Left ventricle myocardium inferior (tissue), 1 donor: ENCODE measurements around the gene DMAC2L. TPM values are rescaled to one million over a fixed set of nuclear protein-coding genes. Genes with fewer than 3 reads are reported as not detected.
"Not testable (repeated sequence)": the region's sequence is repeated elsewhere in the genome, so short reads cannot be mapped to it uniquely, and the experiment has no call there.

Experiments
- DNase-seq: peaks from one replicate; pipeline ENCODE4 v3.0.0-alpha.2; 2020
- H3K27ac ChIP-seq: fragments of 200-600 bp; replicated peaks from 2 replicates; pipeline ENCODE4 v1.8.0; 2021
- H3K27me3 ChIP-seq: fragments of 200-600 bp; 2 replicates; pipeline ENCODE4 v1.8.0; 2021; ENCODE audit warnings: low read depth
- H3K36me3 ChIP-seq: fragments of 200-600 bp; 2 replicates; pipeline ENCODE4 v1.8.0; 2021
- H3K4me1 ChIP-seq: fragments of 200-600 bp; 2 replicates; pipeline ENCODE4 v1.8.0; 2021
- H3K4me3 ChIP-seq: fragments of 200-600 bp; 2 replicates; pipeline ENCODE4 v1.8.0; 2021; ENCODE audit warnings: mild to moderate bottlenecking, moderate library complexity
- H3K9me3 ChIP-seq: fragments of 200-600 bp; replicated peaks from 2 replicates; pipeline ENCODE4 v1.8.0; 2021
- intact Hi-C: fragments of 100-400 bp; cut with micrococcal nuclease; formaldehyde crosslinking; loops from one replicate; pipeline ENCODE4 v1.11.0; 2022
- total RNA-seq: library from RNA; stranded (reverse); fragmentation: NEBNext Ultra II Directional; extraction: Animal tissue kit (Norgen Biotek cat#: 25700); gene quantifications from one replicate; pipeline ENCODE4 v1.2.1, GENCODE V29; 2021
- TF ChIP-seq, protein P1 (sequence below): fragments of 200-600 bp; IDR thresholded peaks from 2 replicates; pipeline ENCODE4 v1.8.0; 2021; ENCODE audit warnings: antibody characterized with exemption, mild to moderate bottlenecking, borderline replicate concordance
- donor health status: DM: no; HTN: yes; CAD: no; lungs with severe emphysema.

The DMAC2L gene
- total RNA-seq, 1 donor from 2014 or later: 28.3 TPM

DNA sequence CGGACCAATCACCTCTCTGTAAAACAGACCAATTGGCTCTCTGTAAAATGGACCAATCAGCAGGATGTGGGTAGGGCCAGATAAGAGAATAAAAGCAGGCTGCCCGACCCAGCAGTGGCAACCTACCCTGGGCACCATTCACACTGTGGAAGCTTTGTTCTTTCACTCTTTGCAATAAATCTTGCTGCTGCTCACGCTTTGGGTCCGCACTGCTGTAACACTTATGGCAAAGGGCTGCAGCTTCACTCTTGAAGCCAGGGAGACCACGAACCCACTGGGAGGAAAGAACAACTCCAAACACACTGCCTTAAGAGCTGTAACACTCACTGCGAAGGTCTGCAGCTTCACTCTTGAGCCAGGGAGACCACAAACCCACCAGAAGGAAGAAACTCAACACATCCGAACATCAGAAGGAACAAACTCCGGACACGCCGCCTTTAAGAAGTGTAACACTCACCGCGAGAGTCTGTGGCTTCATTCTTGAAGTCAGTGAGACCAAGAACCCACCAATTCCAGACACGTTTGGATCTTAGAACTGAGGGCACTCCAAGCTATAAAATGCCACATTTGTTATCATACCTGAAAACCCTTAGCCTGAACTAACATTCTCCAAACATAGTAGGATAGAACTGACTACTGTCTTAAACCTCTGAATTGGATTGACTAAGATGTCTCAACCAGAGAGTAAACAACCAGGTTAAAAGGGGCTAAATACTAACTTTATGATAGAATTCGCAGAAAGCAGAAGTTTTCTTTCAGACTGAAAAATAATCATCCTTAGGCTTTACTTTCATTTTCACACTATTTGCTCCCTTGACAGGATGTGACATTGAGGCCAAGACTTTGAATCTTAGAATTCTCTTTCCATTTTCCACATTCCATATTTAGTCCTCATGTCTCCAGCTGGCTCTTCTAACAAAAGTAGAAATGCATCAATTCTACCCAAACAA, 50.9 kb downstream of the DMAC2L start:
- no peaks in the 10 kb centered on the region for H3K9me3 ChIP-seq
- intact Hi-C loops: no loop called here
- peaks cover 3% of the 10 kb centered on the region for H3K36me3 ChIP-seq
- H3K27me3 ChIP-seq: no peaks in the 10 kb centered on the region
- TF ChIP-seq, protein P1, sequence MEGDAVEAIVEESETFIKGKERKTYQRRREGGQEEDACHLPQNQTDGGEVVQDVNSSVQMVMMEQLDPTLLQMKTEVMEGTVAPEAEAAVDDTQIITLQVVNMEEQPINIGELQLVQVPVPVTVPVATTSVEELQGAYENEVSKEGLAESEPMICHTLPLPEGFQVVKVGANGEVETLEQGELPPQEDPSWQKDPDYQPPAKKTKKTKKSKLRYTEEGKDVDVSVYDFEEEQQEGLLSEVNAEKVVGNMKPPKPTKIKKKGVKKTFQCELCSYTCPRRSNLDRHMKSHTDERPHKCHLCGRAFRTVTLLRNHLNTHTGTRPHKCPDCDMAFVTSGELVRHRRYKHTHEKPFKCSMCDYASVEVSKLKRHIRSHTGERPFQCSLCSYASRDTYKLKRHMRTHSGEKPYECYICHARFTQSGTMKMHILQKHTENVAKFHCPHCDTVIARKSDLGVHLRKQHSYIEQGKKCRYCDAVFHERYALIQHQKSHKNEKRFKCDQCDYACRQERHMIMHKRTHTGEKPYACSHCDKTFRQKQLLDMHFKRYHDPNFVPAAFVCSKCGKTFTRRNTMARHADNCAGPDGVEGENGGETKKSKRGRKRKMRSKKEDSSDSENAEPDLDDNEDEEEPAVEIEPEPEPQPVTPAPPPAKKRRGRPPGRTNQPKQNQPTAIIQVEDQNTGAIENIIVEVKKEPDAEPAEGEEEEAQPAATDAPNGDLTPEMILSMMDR: no peak
- DNase-seq: no peak
- peaks cover 19% of the 10 kb centered on the region for H3K4me1 ChIP-seq
- H3K4me3 ChIP-seq: peak overlapping the region; percentile 45
- H3K27ac ChIP-seq: peak overlapping the region; percentile 76

DNA sequence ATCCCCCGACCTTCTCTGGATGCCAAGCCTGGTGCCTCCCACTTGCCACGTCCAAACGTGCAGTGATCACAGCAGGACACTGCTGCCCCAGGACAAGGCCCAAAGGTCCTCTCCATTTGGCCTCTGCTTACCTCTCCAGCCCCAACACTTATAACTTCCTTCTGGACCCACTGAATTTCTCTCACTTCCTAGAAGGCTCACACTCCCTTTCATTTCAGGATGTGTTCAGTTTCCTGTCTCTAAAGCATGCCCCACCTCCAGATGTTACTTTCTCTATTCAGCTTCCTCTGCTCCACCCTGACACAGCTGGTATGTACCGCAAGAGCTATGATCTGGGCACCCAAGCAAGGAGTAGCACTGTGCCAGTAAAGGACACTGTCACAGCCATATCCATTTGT, 51.6 kb downstream of the DMAC2L start:
- Histone ChIP-seq H3K9me3 (no peaks in the 10 kb centered on the region), H3K4me1 (peaks cover 19% of the 10 kb centered on the region), H3K4me3 (peak overlapping the region; percentile 45), H3K27ac (peak overlapping the region; percentile 76), H3K36me3 (no peaks in the 10 kb centered on the region), H3K27me3 (no peaks in the 10 kb centered on the region)
- intact Hi-C loops: no loop called here
- TF ChIP-seq, protein P1: no peak
- DNase-seq: no peak

DNA sequence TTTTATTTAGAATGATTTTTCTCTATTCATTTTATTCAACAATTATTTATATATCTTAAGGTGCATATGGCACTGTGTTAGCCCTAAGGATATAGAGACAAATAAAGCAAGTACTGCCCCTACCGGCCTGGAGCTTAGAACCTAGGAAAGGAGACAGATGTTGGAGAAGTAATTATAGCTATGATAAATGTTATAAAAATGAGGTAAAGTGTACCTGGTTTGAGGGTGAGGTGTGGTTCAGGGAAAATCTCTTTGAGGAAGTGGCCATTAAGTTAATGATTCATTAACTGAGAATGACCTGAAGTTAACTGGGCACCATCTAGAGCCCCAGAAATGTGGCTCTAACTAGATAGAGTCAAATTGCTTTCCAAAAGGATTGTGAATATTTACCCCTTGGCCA, 52.7 kb downstream of the DMAC2L start:
- H3K36me3 ChIP-seq: no peaks in the 10 kb centered on the region
- H3K27me3 ChIP-seq: no peaks in the 10 kb centered on the region
- H3K9me3 ChIP-seq: no peaks in the 10 kb centered on the region
- H3K4me1 ChIP-seq: peaks cover 19% of the 10 kb centered on the region
- H3K4me3 ChIP-seq: no peak overlapping the region
- intact Hi-C loops: loop anchor here (5.0 kb wide), 1 partner anchor 48 kb away; no protein-coding TSS in a partner anchor
- no peak for DNase-seq
- no peak overlapping the region for H3K27ac ChIP-seq
- TF ChIP-seq, protein P1: no peak

DNA sequence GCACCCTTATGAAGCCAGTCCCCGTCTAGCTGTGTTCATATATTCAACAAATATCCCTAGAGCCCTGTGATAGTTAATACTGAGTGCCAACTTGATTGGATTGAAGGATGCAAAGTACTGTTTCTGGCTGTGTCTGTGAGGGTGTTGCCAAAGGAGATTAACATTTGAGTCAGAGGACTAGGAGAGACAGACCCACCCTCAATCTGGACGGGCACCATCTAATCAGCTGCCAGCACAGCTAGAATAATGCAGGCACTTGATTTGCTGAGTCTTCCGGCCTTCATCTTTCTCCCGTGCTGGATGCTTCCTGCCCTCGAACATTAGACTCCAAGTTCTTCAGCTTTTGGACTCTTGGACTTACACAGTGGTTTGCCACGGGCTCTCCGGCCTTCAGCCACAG, 53.4 kb downstream of the DMAC2L start:
- not testable (repeated sequence) for H3K27me3 ChIP-seq
- intact Hi-C loops: loop anchor here (5.0 kb wide), 1 partner anchor 47 kb away; no protein-coding TSS in a partner anchor

DNA sequence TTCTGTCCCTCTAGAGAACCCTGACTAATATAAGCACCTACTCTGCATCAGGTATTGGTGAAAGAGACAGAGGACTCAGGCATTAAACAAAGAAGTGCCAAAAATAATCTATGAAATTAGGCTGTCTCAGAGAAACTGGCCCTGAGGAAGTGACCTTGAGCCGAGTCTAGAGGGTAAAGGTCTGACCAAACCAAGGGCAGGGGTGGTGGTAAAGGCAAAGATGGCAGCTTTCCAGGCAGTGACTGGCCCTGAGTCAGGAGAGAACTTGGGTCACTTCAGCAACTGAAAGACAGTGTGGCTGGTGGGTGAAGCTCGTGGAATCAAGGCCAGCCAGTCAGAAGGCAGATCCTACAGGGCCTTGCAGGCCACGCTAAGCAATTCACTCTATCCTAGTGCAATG, 54.0 kb downstream of the DMAC2L start:
- no peaks in the 10 kb centered on the region for H3K9me3 ChIP-seq
- H3K36me3 ChIP-seq: no peaks in the 10 kb centered on the region
- H3K4me3 ChIP-seq: no peak overlapping the region
- H3K27me3 ChIP-seq: no peaks in the 10 kb centered on the region
- H3K27ac ChIP-seq: no peak overlapping the region
- intact Hi-C loops: loop anchor here (5.0 kb wide), 1 partner anchor 46 kb away; no protein-coding TSS in a partner anchor
- H3K4me1 ChIP-seq: peaks cover 19% of the 10 kb centered on the region
- DNase-seq: no peak
- TF ChIP-seq, protein P1: no peak

More for the DNA sequence above, 53.4 kb downstream of the DMAC2L start:
- H3K27ac ChIP-seq, H3K9me3 ChIP-seq, DNase-seq, H3K36me3 ChIP-seq, H3K4me3 ChIP-seq: not testable (repeated sequence)
- H3K4me1 ChIP-seq: peaks cover 19% of the 10 kb centered on the region

DNA sequence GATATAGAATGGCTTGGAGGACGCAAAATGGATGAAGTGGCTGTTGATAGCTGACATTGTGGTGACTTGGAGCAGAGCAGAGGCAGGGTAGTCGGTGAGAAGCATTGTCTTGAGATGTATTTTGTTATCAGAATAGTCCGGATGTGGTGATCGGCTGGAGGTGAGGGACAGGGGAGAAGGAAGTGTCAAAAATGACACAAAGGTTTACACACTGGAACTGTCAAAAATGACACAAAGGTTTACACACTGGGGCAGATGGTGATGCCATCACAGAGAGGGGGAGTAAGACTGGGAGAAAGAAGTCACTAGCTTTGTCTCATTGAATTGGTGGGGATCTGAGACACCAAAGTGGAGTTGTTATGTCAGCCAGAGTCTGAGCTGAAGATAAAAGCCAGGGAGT, 54.5 kb downstream of the DMAC2L start:
- no peak overlapping the region for H3K4me3 ChIP-seq
- no peaks in the 10 kb centered on the region for H3K36me3 ChIP-seq
- no peak for DNase-seq
- intact Hi-C loops: loop anchor here (5.0 kb wide), 1 partner anchor 46 kb away; no protein-coding TSS in a partner anchor
- H3K4me1 ChIP-seq: peaks cover 19% of the 10 kb centered on the region
- H3K27ac ChIP-seq: no peak overlapping the region
- TF ChIP-seq, protein P1: no peak
- no peaks in the 10 kb centered on the region for H3K27me3 ChIP-seq
- H3K9me3 ChIP-seq: no peaks in the 10 kb centered on the region
